Activated T-cell treated with anti-CD3 and anti-CD28 coated beads, Interleukin-2, amount 50 U/mL, for 24 hours (primary cell): ENCODE results near the gene NKAIN4.

Source experiments
- DNase-seq: peaks from one replicate; pipeline ENCODE4 v3.0.0-alpha.2; 2020
- H3K27ac Mint-ChIP-seq: 2 replicates; pipeline ENCODE4 v1.8.0; 2020; ENCODE audit warnings: mild to moderate bottlenecking, mixed read lengths
- H3K27me3 Mint-ChIP-seq: 2 replicates; pipeline ENCODE4 v1.8.0; 2020; ENCODE audit warnings: mixed read lengths
- H3K36me3 Mint-ChIP-seq: 2 replicates; pipeline ENCODE4 v1.8.0; 2020; ENCODE audit warnings: low read depth, mixed read lengths
- H3K4me1 Mint-ChIP-seq: 2 replicates; pipeline ENCODE4 v1.8.0; 2020; ENCODE audit warnings: low read depth, mixed read lengths
- H3K4me3 Mint-ChIP-seq: 2 replicates; pipeline ENCODE4 v1.8.0; 2020; ENCODE audit warnings: mild to moderate bottlenecking, moderate library complexity, mixed read lengths
- H3K9me3 Mint-ChIP-seq: 2 replicates; pipeline ENCODE4 v1.8.0; 2020; ENCODE audit warnings: mixed read lengths

Gene NKAIN4

GRCh38 chr20:63204362-63204761, 49.9 kb downstream of the NKAIN4 start:
- no peaks in the 10 kb centered on the region for H3K9me3 Mint-ChIP-seq
- H3K4me1 Mint-ChIP-seq = peaks cover 37% of the 10 kb centered on the region
- H3K27ac Mint-ChIP-seq = no peak overlapping the region
- no peak overlapping the region for H3K4me3 Mint-ChIP-seq
- DNase-seq = no peak
- peaks cover 99% of the 10 kb centered on the region for H3K36me3 Mint-ChIP-seq
- H3K27me3 Mint-ChIP-seq = no peaks in the 10 kb centered on the region

GRCh38 chr20:63202811-63203526, 51.3 kb downstream of the NKAIN4 start:
- Mint-ChIP-seq H3K4me1 (peaks cover 40% of the 10 kb centered on the region), H3K27ac (no peak overlapping the region), H3K9me3 (no peaks in the 10 kb centered on the region), H3K27me3 (no peaks in the 10 kb centered on the region), H3K36me3 (peaks cover 99% of the 10 kb centered on the region), H3K4me3 (no peak overlapping the region)
- DNase-seq = no peak

GRCh38 chr20:63202021-63202420, 52.2 kb downstream of the NKAIN4 start:
- no peak overlapping the region for H3K4me3 Mint-ChIP-seq
- H3K27ac Mint-ChIP-seq = no peak overlapping the region
- H3K36me3 Mint-ChIP-seq = peaks cover 99% of the 10 kb centered on the region
- H3K9me3 Mint-ChIP-seq = no peaks in the 10 kb centered on the region
- H3K4me1 Mint-ChIP-seq = peaks cover 47% of the 10 kb centered on the region
- DNase-seq = no peak
- no peaks in the 10 kb centered on the region for H3K27me3 Mint-ChIP-seq

- Mint-ChIP-seq H3K4me1 (peaks cover 49% of the 10 kb centered on the region), H3K9me3 (no peaks in the 10 kb centered on the region), H3K27ac (no peak overlapping the region), H3K4me3 (no peak overlapping the region), H3K27me3 (no peaks in the 10 kb centered on the region), H3K36me3 (peaks cover 93% of the 10 kb centered on the region)
- DNase-seq = no peak
These were observed 55.7 kb downstream of the NKAIN4 start for GRCh38 chr20:63198606-63199005.

- H3K27me3 Mint-ChIP-seq = no peaks in the 10 kb centered on the region
- no peak overlapping the region for H3K4me3 Mint-ChIP-seq
- H3K9me3 Mint-ChIP-seq = no peaks in the 10 kb centered on the region
- no peak for DNase-seq
- peak overlapping the region; percentile 66 for H3K27ac Mint-ChIP-seq
- H3K36me3 Mint-ChIP-seq = peaks cover 76% of the 10 kb centered on the region
- H3K4me1 Mint-ChIP-seq = peaks cover 44% of the 10 kb centered on the region
These were observed 57.3 kb downstream of the NKAIN4 start for GRCh38 chr20:63196768-63197470.

- H3K9me3 Mint-ChIP-seq = no peaks in the 10 kb centered on the region
- H3K27ac Mint-ChIP-seq = no peak overlapping the region
- no peak overlapping the region for H3K4me3 Mint-ChIP-seq
- peaks cover 32% of the 10 kb centered on the region for H3K4me1 Mint-ChIP-seq
- no peak for DNase-seq
- H3K36me3 Mint-ChIP-seq = peaks cover 55% of the 10 kb centered on the region
- H3K27me3 Mint-ChIP-seq = no peaks in the 10 kb centered on the region
These were observed 59.5 kb downstream of the NKAIN4 start for GRCh38 chr20:63194797-63195173.

GRCh38 chr20:63194007-63194796, 60.1 kb downstream of the NKAIN4 start:
- Mint-ChIP-seq H3K27ac (no peak overlapping the region), H3K4me3 (no peak overlapping the region), H3K27me3 (no peaks in the 10 kb centered on the region), H3K4me1 (peaks cover 27% of the 10 kb centered on the region), H3K9me3 (no peaks in the 10 kb centered on the region), H3K36me3 (peaks cover 49% of the 10 kb centered on the region)
- no peak for DNase-seq

- Mint-ChIP-seq H3K4me3 (no peak overlapping the region), H3K4me1 (peaks cover 16% of the 10 kb centered on the region), H3K27me3 (no peaks in the 10 kb centered on the region), H3K36me3 (peaks cover 35% of the 10 kb centered on the region), H3K27ac (no peak overlapping the region), H3K9me3 (no peaks in the 10 kb centered on the region)
- no peak for DNase-seq
These were observed 61.5 kb downstream of the NKAIN4 start for GRCh38 chr20:63192721-63193120.

GRCh38 chr20:63191400-63191799, 62.9 kb downstream of the NKAIN4 start:
- H3K9me3 Mint-ChIP-seq = no peaks in the 10 kb centered on the region
- no peak overlapping the region for H3K4me3 Mint-ChIP-seq
- peaks cover 2% of the 10 kb centered on the region for H3K4me1 Mint-ChIP-seq
- H3K27me3 Mint-ChIP-seq = no peaks in the 10 kb centered on the region
- H3K36me3 Mint-ChIP-seq = peaks cover 21% of the 10 kb centered on the region
- no peak overlapping the region for H3K27ac Mint-ChIP-seq
- DNase-seq = no peak

- Mint-ChIP-seq H3K9me3 (no peaks in the 10 kb centered on the region), H3K36me3 (peaks cover 16% of the 10 kb centered on the region), H3K4me1 (no peaks in the 10 kb centered on the region), H3K27ac (no peak overlapping the region), H3K4me3 (no peak overlapping the region), H3K27me3 (no peaks in the 10 kb centered on the region)
- no peak for DNase-seq
These were observed 63.4 kb downstream of the NKAIN4 start for GRCh38 chr20:63190828-63191227.
